Tongue (tissue), 2 donors: ENCODE data around the gene HS1BP3. TPM values are rescaled to one million over a fixed set of nuclear protein-coding genes. Genes with fewer than 3 reads are reported as not detected.

Source experiments
- DNase-seq: peaks from one replicate; pipeline ENCODE4 v3.0.0-alpha.2; 2015
- total RNA-seq: library from RNA; depleted of rRNA; stranded (reverse); fragments of >200 nt; gene quantifications from one replicate; pipeline ENCODE4 v1.2.3, GENCODE V29; 2014

The HS1BP3 gene
- total RNA-seq, 1 donor from 2014 or later = 13.7 TPM

DNA sequence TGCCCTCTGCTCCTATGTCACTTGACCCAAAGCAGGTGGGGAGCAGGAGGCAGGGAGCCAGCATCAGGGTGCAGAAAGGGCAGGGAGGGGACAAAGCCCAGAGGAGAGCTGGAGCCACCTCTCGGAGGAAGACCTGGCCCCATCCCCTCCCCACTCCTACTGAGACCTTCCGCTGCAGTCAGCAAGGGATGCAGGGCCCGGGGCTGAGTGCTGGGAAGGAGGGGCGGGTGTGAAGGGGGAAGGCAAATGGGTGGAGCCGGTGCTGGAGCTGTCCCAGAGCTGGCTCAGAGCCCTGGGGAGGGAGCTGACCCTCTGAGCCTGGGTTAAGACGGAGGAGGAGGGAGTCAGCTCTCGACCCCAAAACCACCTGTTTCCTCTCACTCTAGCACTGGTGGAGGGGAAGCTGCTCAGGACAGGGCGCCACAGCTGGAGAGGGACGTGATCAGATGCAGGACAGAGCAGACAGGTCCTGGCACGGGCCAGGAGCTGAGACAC, 33.8 kb downstream of the HS1BP3 start:
- peak; percentile 81 for DNase-seq

DNA sequence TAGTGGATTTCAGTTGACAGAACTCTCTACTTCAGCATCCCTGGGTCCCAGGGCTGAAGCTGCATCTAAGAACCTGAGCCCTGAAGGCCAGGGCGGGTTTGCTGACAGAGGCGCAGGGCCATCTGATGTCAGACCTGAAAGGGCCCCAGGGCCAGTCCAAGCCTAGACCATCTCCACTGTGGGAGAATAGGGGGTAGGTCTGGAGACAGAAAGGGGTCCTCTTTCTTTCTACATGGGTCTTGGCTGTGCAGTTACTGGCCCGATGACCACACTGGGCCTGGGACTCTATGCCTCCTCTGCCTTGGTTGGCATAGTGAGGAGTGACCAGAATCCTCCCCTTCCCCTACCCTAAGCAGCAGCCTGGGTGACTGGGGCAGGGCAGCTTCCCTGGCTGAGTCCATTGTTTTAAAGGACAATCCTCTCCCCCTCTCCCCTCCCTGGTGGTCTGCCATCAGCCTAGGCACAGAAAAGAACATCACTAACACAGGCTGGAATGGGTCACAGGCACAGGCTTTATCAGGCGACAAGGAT, 34.5 kb downstream of the HS1BP3 start:
- DNase-seq = no peak

DNA sequence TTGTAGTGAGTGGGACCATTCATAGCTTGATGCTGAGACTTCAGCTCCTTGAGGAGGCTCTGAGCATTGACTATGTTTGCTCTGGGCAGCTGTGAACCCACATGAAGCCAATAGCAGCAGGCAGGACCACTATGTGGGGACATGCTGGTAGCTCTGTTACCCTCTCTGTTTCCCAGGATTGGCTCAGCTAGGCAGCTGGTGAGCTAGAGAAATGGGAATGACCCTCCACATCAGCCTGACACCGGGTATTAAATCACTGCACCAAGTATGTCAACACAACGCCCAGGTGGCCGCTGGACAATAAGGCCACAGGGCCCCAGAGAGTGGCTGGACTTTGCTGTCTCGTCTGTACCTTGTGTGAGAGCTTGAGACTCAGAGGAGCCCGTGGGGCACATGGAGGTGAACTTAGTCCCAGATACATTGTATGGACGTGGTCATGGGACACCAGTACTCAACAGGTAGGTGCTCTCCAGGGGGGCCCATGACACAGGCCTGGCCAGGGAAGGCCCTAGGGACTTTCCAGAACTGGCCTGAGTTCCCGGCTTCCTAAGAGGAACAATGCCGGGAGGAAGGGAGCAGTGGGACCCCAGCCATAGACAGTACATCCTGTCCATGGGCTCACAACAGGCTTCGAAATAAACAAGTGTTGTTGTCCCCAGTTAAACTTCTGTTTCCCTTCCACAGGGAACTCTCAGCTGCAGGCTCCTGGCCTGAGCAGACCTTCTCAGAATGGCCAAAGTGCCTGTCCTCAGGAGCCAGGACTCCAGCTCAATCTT, 35.2 kb downstream of the HS1BP3 start:
- DNase-seq = no peak

DNA sequence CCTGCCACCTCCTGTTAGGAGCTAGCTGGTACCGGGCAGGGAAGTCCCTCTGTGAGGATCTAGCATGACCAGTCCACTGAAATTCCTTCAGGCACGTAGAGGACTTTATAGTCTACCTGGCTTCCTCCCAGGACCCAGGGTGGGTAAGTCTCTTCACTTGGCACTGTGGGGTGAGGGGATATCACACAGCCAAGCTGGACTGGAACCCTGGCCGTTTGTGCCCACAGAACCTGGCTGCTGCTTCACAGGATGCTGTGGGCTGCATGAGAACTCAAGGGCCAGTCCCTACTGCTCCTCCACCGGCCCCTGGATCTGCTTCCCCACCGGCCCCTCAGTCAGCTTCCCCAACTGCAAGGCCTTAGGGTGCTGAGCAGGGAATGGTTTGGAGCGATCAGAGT, 35.8 kb downstream of the HS1BP3 start:
- no peak for DNase-seq

DNA sequence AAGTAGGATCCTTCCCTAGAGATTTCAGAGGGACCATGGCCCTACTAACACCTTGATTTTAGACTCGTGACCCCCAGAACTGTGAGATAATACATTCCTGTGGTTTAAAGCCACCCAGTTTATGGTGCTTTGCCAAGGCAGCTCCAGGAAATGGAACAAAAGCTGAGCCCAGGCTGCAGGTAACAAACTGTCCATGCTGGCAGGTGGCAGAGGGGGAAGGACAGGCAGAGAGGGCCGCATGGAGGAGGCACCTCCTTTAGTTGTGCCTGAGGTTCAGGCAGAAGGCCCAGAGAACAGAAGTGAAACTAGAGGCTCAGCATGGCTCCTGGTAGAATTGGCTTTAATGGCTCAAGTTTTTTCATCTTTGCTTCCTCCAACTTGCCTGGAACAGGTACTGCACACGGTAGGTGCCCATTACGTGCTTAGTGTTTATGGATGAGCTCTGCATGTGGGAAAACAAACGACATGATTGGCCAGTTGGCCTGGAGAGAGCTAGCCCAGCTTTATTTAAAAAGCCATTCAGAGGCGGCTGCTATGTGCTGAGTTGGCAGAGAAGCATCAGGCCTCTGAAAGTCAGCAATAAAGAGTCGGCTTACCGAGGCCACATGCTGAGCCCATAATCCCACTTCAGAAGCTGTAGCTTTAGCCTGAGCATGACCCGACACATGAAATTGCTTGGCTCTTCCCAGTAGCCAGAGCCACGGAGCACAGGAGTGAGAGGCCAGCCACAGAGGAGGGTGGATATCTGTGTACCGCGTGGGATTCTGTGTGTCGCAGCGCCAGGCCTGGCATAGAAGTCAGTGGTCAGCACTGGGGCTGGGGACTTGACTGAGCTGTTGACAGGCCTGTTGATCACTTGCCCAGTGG, 36.5 kb downstream of the HS1BP3 start:
- no peak for DNase-seq

DNA sequence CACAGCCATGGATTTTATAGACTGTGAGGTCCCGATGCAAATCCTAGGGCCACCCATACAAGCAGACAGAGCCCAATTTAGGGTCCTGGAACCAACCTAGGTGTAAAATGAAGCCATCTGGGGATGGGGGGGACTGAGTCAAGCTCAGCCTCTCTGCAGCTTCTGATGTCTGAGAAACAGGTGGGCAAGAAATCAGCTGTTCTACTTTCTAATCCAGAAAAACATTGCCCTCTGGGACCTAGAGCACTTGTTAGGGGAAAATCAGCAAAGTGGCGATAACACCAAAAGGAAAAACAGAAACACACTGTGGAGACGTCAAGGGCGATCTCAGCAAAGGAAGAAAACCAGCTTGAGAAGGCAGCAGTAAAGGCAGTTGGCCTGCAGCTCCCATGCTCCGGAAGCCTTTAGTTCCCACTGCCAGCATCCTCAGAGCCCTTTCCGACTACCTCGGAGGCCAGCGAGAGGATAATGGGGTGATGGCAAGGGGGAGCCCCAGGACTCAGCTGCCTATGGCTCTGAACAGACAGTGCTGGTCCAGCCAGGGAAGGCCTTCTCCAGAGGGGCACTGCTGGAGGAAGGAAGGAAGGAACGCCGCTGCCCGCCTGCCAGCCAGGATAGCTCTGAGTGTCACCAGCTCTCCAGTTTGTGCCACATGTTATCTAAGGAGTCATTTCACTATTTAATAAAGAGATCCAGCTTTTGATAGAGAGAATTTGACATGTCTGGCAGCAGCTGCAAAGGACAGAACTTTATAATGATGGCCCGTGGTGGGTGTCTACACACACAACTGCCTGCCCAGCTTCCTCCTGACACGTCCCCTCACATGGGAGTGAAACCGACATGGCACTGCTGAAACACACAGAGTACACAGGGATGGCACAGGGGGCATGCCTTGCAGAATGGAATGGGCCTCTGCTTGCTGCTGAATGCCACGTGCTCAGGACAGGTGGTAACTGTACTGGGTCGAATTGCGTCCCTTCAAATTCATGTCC, 37.7 kb downstream of the HS1BP3 start:
- DNase-seq = no peak

DNA sequence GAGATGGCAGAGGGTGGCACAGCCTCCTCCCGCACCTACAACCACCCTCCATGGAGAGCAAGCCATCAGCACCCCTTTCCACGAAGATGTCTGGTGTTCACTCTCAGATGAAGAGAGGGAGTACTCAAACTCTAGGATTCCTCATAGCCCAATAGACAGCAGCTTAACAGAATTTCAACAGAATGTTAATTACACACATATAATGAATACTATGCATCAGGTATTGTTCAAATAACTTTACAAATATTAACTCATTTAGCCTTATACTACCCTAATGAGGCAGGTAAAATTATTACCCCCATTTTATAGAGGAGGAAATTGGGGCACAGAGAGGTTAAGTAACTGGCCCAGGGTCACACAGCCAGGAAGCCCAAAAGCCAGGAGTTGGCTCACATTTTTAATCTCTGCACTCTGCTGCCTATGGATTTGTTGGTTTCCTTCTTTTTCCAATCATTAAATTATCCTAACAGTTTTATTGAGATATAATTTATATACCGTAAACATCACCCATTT, 39.0 kb downstream of the HS1BP3 start:
- DNase-seq = no peak

DNA sequence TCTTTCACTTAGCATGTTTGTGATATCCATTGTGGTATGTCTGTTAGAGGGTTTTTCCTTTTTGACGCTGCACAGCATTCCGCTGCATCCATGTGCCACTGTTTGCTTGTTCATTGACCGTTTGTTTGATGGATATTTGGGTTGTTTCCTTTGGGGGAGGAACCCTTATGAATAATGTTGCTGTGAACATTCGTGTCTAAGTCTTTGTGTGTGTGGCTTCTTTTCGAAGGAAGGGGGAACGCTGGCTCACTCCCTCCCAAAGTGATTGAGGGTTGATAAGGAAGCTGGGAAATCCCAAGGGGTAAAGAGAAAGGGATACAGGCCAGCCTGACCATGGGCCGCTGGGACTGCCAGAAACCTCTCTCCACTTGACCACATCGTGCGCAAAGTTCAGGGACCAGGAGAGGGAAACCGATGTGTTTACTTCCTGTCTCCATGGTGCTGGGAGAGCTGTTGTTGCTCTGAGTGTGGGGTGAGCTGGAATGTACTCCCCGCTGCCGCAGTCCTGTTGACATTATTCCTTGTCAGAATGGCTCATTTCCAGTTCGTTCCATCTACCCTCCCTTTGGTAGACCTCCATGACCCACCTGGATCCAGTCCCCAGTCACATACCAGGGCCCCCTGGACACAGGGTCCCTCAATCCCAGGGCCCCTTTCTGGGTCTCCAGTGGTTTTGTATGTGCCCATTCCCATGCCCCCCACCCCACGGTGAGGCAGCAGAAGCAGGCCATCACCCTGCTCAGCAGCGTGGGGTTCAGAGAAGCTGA, 39.6 kb downstream of the HS1BP3 start:
- DNase-seq = peak; percentile 87

DNA sequence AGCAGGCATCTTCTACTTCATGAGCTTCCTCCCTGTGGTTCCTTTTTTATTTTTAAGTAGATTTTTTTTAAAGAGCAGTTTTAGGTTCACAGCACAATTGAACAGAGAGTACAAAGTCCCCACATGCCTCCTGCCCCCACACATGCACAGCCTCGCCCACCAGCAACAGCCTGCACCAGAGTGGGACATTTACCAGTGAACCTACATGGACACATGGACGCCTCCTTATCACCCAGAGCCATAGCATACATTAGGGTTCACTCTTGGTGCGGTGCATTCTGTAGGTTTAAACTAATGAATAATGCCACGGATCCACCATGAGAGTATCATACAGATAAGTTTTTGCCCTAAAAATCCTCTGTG, 40.9 kb downstream of the HS1BP3 start:
- no peak for DNase-seq

DNA sequence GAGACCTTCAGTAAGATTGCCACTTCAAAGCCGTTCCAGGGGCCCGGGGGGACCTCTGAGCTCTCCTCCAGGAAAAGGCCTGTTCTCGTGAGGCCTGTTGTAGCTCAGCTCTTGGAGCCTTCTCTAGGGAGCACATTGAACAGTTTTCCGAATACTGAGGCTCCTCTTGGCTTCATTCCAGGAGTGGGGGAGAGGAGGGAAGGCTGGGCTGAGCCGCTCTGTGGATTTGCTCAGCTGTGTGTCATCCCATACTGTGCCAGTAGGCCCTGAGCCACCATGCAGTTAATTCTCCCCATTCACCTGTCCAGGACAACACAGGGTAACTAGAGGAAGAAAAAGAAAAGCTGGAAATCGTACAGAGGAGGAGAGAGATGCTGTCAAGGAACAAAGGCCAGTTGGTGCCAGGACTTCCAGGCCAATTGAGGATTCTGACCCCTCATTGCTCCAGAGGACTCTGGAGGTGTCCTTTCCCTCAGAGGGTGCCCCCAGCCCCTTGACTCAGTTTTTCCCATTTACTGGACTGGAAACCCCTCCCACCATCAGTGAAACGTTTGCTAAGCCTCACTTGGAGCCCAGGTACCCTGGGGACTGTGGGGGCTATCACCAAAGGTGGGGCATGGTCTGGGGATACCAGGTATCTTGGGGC, 41.4 kb downstream of the HS1BP3 start:
- DNase-seq = peak; percentile 89

DNA sequence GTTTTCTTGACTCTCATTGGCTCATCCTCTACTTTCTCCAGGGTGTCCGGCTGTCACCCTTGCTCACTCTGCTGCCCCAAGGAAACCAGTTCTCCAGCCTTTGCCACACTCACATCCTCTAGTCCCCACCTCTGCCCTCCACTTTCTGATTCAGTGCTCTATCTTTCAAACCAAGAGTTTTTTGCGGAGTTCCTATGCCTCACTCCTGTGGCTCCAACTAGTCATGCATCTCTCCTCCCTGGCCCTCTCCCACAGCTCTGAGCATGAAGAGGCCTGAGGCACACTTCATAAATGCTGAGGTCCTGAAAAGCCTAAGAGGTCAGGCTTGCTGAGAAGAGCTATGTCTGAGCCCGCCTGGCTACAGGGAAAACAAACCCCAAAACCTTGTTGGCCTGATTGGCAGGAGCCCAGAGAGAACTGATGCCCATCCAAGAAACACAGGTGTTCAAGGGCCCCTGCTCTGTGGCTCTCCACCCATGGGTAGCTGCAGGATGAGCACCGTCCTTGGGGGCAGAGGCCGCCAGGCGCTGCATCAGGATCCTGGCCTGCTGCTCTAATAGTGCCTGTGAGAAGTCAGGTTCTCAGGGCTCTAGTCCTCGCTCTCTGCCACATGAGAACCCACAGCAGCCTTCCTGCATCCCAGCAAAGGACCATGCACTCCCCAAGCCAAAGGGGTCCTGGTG, 42.1 kb downstream of the HS1BP3 start:
- DNase-seq = no peak

DNA sequence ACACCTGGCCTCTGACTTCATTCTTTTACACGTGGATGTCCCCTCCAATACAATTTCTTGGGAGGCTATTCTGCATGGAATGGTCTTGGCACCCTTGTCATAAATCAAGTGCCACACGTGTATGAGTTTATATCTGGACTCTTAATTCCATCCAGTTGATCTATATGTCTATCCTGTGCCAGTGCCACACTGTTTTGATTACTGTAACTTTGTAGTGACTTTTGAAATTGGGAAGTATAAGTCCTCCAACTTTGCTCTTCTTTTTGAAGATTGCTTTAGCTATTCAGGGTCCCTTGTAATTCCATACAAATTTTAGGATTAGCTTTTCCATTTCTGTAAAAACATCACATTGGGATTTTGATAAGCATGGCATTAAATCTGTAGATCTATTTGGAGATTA, 43.5 kb downstream of the HS1BP3 start:
- DNase-seq = no peak

DNA sequence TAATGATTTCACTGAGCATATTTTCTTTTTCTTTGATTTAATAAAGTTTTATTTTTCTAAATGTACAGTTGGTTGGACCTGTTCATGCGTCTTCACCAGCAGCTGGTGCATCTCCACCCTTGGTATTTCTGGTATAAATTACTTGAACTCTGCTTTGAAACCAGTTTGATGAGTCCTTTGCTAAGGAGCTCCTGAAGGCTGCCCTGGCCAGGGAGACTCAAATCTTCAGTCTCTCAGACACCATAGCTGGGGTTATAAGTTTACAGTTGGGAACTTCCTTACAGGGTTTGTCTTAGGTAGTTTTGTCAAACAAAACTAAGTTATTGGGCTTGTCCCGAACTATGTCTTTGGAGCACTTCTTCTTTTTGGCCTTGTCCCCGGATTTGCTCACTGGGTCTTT, 44.7 kb downstream of the HS1BP3 start:
- DNase-seq = no peak

DNA sequence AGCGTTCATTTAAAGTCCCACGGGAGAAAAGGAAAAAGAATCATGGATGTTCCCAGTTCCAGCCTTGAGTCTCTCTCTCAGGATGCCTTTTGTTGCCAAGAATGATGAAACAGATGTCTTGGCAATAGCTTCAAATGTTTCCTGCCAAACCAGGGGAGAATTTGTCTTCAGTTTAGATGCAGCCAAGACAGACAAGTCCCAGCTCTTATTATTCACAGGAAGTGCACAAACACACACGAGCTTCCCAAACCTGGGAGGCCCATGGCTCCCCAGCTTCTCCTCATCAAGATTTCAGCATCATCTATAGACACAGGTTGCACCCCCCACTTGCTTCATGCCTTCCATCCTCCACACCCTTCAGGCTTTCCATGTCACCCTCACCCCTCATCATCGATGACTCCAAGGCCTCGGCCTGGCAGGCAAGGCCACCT, 45.9 kb downstream of the HS1BP3 start:
- DNase-seq = peak; percentile 89

DNA sequence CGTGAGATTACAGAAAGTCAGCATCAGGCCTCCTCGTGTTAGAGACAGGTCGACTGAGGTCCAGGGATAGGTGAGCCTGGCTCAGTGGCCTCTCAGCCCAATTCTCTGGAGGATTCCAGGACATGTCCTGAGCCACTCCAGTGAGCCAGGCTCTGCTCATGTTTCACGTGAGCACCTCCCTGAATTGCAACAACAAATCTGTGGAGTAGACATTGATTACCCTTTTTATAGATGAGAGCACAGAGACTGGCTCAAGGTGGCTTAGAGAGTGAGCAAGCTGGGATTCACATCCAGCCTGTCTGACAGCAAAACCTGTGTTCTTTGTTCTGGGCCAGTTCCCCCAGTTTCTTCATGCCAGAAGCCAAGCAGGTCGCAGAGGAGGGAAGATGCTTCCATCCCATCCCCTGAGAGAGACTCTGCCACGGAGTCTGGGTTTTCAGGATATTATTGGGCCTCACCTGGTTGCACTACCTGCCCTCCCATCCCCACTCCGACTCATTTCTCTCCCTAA, 46.4 kb downstream of the HS1BP3 start:
- DNase-seq = no peak

DNA sequence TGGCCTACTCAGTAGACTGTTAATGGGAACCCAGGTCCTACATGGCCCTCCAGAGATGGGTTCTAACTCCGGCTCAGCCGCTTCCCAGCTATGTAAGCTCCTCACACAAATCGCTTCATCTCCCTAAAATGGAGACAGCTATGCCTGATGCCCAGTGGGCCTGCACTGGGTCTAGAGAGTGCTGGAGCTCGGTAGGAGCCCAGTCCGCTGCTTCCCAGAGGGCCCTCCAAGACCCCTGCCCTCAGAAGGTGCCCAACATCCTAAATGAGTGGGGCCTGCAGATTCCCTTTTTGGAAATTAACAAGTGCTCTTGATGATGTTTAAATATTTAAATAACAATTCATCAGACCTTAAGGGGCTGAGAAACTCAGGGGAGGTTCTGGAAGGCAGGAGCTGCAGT, 47.1 kb downstream of the HS1BP3 start:
- DNase-seq = no peak

DNA sequence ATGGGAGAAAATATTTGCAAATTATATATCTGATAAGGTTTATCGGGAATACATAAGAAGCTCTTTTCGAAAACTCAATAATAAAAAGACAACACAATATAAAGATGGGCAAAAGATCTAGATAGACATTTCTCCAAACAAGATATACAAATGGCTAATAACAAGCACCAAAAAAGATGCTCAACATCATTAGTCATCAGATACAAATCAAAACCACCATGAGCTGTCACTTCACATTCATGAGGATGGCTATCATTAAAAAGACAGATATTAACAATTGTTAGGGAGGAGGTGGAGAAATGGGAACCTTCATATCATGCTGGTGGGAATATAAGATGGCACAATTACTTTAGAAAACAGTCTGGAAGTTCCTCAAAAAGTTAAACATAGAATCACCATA, 48.1 kb downstream of the HS1BP3 start:
- no peak for DNase-seq

DNA sequence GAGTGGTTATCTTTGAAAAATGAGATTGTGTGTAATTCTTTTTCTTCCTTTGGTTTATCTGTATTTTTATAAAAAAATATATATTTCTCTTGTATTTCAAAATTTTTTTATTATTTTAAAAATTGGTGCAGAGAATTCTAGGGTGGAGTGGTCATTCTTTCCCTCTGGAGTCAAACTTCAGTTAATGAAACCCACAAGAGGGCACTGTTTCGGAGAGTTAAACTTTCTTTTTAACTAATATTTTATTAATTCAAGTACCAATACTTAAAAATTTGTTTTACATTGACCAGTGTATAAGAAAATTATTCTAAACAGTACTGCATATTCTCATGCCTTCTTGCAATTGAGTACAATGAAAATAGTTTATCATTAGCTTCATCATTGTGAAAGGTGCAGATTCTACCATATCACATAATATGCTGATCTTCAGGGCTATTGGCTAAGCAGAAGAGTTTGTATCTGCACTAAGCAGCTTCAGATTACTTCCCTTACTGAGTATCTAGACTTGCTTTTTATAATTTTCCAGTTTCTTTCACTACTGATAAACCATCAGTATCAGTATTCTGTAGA, 50.1 kb downstream of the HS1BP3 start:
- no peak for DNase-seq

DNA sequence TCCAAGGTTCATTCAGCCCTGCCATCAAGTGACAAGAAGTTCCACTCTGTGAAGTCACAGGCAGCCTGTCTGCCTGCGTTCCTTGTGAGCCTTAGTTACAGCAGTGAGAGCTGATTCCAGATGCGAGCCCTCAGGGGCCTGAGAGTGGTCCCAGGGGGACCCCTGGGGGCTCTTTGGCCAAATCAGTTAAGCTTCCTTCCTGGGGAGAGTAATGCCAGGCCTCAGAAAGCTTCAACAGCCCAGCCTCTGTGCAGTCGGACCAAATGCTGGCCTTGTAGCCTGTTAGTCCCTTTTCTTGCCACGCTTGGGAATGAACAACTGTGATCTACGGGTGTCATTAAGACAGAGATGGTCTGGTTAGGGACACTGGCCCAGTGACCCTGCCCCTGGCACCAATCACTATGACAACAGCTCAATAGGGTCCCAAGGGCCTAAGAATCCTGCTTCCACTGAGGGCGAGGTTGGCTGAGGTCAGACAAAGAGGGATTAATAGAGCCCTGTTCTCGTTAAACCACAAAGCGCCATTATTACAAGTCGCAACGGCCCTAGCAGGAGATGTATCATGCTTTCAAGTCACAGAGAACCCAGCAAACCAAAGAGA, 50.9 kb downstream of the HS1BP3 start:
- no peak for DNase-seq
